ENCODE results near the gene COL9A2. TPM values are rescaled to one million over a fixed set of nuclear protein-coding genes. Genes with fewer than 3 reads are reported as not detected.

The COL9A2 gene
- total and polyA plus RNA-seq, 2 donors (not counting 1 experiment from before 2014, with no cell fraction given) = 14.8 to 30.6 TPM

GRCh38 chr1:40338745-40339419, 21.8 kb upstream of the COL9A2 start:
- Mint-ChIP-seq H3K4me1 (peaks cover 39% of the 10 kb centered on the region), H3K27me3 (no peaks in the 10 kb centered on the region), H3K9me3 (ENCODE audit: insufficient read depth) (peaks cover 4% of the 10 kb centered on the region), H3K4me3 (peak overlapping the region; percentile 38), H3K27ac (peak overlapping the region; percentile 28)
- Histone ChIP-seq H2AFZ (ENCODE audit: insufficient read depth, low read depth, low read length, poor library complexity, severe bottlenecking) (peak overlapping the region; percentile 76), H3K36me3 (replicated peaks in 1 of 2; ENCODE audit: control extremely low read depth in 1 of 2, control insufficient read depth in 1 of 2, extremely low read depth in 1 of 2, insufficient read depth in 2 of 2, low read length in 1 of 2) (no peaks in the 10 kb centered on the region), H3K4me2 (replicated peaks; ENCODE audit: low read depth, low read length, poor library complexity, severe bottlenecking) (peak overlapping the region; percentile 64), H3K4me1 (ENCODE audit: control insufficient read depth in 2 of 2, insufficient read depth in 2 of 2, low read length in 2 of 2) (peaks cover 25 to 34% of the 10 kb centered on the region in 2 donors), H3K27ac (ENCODE audit: low read length in 2 of 2) (no peak overlapping the region), H3K4me3 (ENCODE audit: control extremely low read depth in 1 of 5, extremely low read depth in 1 of 5, insufficient read depth in 1 of 5, low read depth in 2 of 5, low read length in 4 of 5) (peak overlapping the region in 3 of 5 experiments; percentile 3 to 46 (median 6)), H3K9ac (ENCODE audit: low read length) (peak overlapping the region; percentile 6), H3K79me2 (ENCODE audit: control insufficient read depth, insufficient read depth, low read length) (peaks cover 41% of the 10 kb centered on the region), H3K27me3 (replicated peaks in 1 of 4; ENCODE audit: control extremely low read depth in 1 of 4, control insufficient read depth in 3 of 4, insufficient read depth in 4 of 4, low read length in 3 of 4) (no peaks in the 10 kb centered on the region), H4K20me1 (ENCODE audit: control insufficient read depth, insufficient read depth, low read length, poor library complexity, severe bottlenecking) (no peaks in the 10 kb centered on the region), H3K9me3 (ENCODE audit: control extremely low read depth in 1 of 3, control insufficient read depth in 2 of 3, insufficient read depth in 1 of 3, low read length in 2 of 3) (no peaks in the 10 kb centered on the region)
- 31% methylated on average over 14 of the region's 21 CpGs for WGBS (ENCODE audit: insufficient coverage)
- ChIA-PET CTCF (interaction anchor here (0.7 to 11.4 kb wide), 69 partner anchors 10 to 525 kb away, joined by 3 to 304 read pairs (median 5); partner anchors contain the start of genes CAP1, COL9A2, RLF and SMAP2), POLR2A (interaction anchor here (0.5 to 2.1 kb wide), 8 partner anchors 21 to 195 kb away, joined by 4 to 16 read pairs (median 6); partner anchors contain the start of gene SMAP2)
- peak; percentile 92 for DNase-seq
- ATAC-seq (ENCODE audit: low read depth) = peak; percentile 98
- peak; percentile 98 for TF ChIP-seq CTCF (IDR thresholded peaks at IDR 0.05)
- TF ChIP-seq EZH2 (IDR thresholded peaks at IDR 0.05; ENCODE audit: borderline replicate concordance, insufficient read depth, low read depth, low read length, poor library complexity, severe bottlenecking) = no peak
- intact Hi-C loops (cut with micrococcal nuclease) = loop anchor here (1.0 to 5.0 kb wide), 7 partner anchors 22 to 255 kb away; partner anchors contain the start of genes COL9A2 and ZMPSTE24

GRCh38 chr1:40337443-40337842, 20.4 kb upstream of the COL9A2 start:
- ChIA-PET CTCF (interaction anchor here (0.8 to 11.4 kb wide), 32 partner anchors 9 to 257 kb away, joined by 3 to 304 read pairs (median 12); partner anchors contain the start of genes COL9A2, SMAP2 and ZMPSTE24), POLR2A (interaction anchor here (1.5 to 1.8 kb wide), 3 partner anchors 22 to 185 kb away, joined by 4 to 11 read pairs (median 7); no protein-coding TSS in a partner anchor)
- Histone ChIP-seq H3K4me2 (replicated peaks; ENCODE audit: low read depth, low read length, poor library complexity, severe bottlenecking) (no peak overlapping the region), H3K4me1 (ENCODE audit: control insufficient read depth in 2 of 2, insufficient read depth in 2 of 2, low read length in 2 of 2) (peaks cover 21 to 29% of the 10 kb centered on the region in 2 donors), H3K27ac (ENCODE audit: low read length in 2 of 2) (no peak overlapping the region), H3K9ac (ENCODE audit: low read length) (no peak overlapping the region), H2AFZ (ENCODE audit: insufficient read depth, low read depth, low read length, poor library complexity, severe bottlenecking) (no peak overlapping the region), H4K20me1 (ENCODE audit: control insufficient read depth, insufficient read depth, low read length, poor library complexity, severe bottlenecking) (no peaks in the 10 kb centered on the region), H3K9me3 (ENCODE audit: control extremely low read depth in 1 of 3, control insufficient read depth in 2 of 3, insufficient read depth in 1 of 3, low read length in 2 of 3) (peaks cover 0 to under 1% (median 0%) of the 10 kb centered on the region in 3 donors), H3K27me3 (replicated peaks in 1 of 4; ENCODE audit: control extremely low read depth in 1 of 4, control insufficient read depth in 3 of 4, insufficient read depth in 4 of 4, low read length in 3 of 4) (no peaks in the 10 kb centered on the region), H3K36me3 (replicated peaks in 1 of 2; ENCODE audit: control extremely low read depth in 1 of 2, control insufficient read depth in 1 of 2, extremely low read depth in 1 of 2, insufficient read depth in 2 of 2, low read length in 1 of 2) (no peaks in the 10 kb centered on the region), H3K79me2 (ENCODE audit: control insufficient read depth, insufficient read depth, low read length) (peaks cover 36% of the 10 kb centered on the region), H3K4me3 (ENCODE audit: control extremely low read depth in 1 of 5, extremely low read depth in 1 of 5, insufficient read depth in 1 of 5, low read depth in 2 of 5, low read length in 4 of 5) (no peak overlapping the region)
- intact Hi-C loops (cut with micrococcal nuclease) = loop anchor here (5.0 kb wide), 1 partner anchor 80 kb away; the partner anchor contains the start of gene ZMPSTE24
- no peak overlapping the region for H3K27ac Mint-ChIP-seq
- no peaks in the 10 kb centered on the region for H3K27me3 Mint-ChIP-seq
- TF ChIP-seq EZH2 (IDR thresholded peaks at IDR 0.05; ENCODE audit: borderline replicate concordance, insufficient read depth, low read depth, low read length, poor library complexity, severe bottlenecking) = no peak
- no peak for TF ChIP-seq CTCF (IDR thresholded peaks at IDR 0.05)
- H3K9me3 Mint-ChIP-seq (ENCODE audit: insufficient read depth) = peaks cover 4% of the 10 kb centered on the region
- ATAC-seq (ENCODE audit: low read depth) (no peak), DNase-seq (no peak)
- 96% methylated on average over 4 of the region's 8 CpGs for WGBS (ENCODE audit: insufficient coverage)
- H3K4me3 Mint-ChIP-seq = no peak overlapping the region
- peaks cover 32% of the 10 kb centered on the region for H3K4me1 Mint-ChIP-seq
